Fibroblast of lung (primary cell): ENCODE measurements around the gene HHIPL1. TPM values are rescaled to one million over a fixed set of nuclear protein-coding genes. Genes with fewer than 3 reads are reported as not detected.

ENCODE experiments used
- DNase-seq, 2 donors: peaks; one replicate each; pipeline versions ENCODE4 v3.0.0 to v3.0.0-alpha.2; 2010; ENCODE audit warnings: low read depth in 2 of 2
- H2AFZ ChIP-seq: 2 replicates; pipeline ENCODE4 v1.5.1; 2012; ENCODE audit warnings: low read length, control low read depth, inconsistent platforms
- H3K27ac ChIP-seq: 2 replicates; pipeline ENCODE4 v1.5.1; 2011; ENCODE audit warnings: low read length, control low read depth; ENCODE audit not compliant: insufficient read depth
- H3K27me3 ChIP-seq: 2 replicates; pipeline ENCODE4 v1.5.1; 2011; ENCODE audit warnings: mild to moderate bottlenecking, low read length; ENCODE audit not compliant: control insufficient read depth, insufficient read depth
- H3K36me3 ChIP-seq: 2 replicates; pipeline ENCODE4 v1.5.1; 2011; ENCODE audit warnings: low read length; ENCODE audit not compliant: control insufficient read depth, insufficient read depth
- H3K4me1 ChIP-seq: 2 replicates; pipeline ENCODE4 v1.5.1; 2011; ENCODE audit warnings: low read length; ENCODE audit not compliant: control insufficient read depth, insufficient read depth; ENCODE audit errors: extremely low read depth
- H3K4me2 ChIP-seq: 2 replicates; pipeline ENCODE4 v1.5.1; 2011; ENCODE audit warnings: low read length, control low read depth; ENCODE audit not compliant: insufficient read depth; ENCODE audit errors: extremely low read depth
- H3K4me3 ChIP-seq, 4 experiments: fragments of 200-600 bp in 1 of 4; sonication (generic) in 1 of 4; replicated peaks in 1 of 4; 2 replicates each; pipeline ENCODE4 v1.5.1; 2011 to 2016; ENCODE audit warnings: low read length in 4 of 4, low read depth in 3 of 4, mild to moderate bottlenecking in 3 of 4, control low read depth in 2 of 4, inconsistent platforms in 1 of 4, mixed read lengths in 1 of 4; ENCODE audit not compliant: insufficient read depth in 1 of 4; ENCODE audit errors: control extremely low read depth in 1 of 4
- H3K79me2 ChIP-seq: 2 replicates; pipeline ENCODE4 v1.5.1; 2012; ENCODE audit warnings: mild to moderate bottlenecking, low read length, inconsistent platforms; ENCODE audit not compliant: control insufficient read depth, insufficient read depth
- H3K9ac ChIP-seq: 2 replicates; pipeline ENCODE4 v1.5.1; 2011; ENCODE audit warnings: mild to moderate bottlenecking, low read length, control low read depth; ENCODE audit not compliant: insufficient read depth
- H3K9me3 ChIP-seq: 2 replicates; pipeline ENCODE4 v1.5.1; 2012; ENCODE audit warnings: low read depth, low read length; ENCODE audit not compliant: control insufficient read depth, insufficient read depth
- H4K20me1 ChIP-seq: 2 replicates; pipeline ENCODE4 v1.5.1; 2011; ENCODE audit warnings: low read length; ENCODE audit not compliant: control insufficient read depth, insufficient read depth; ENCODE audit errors: extremely low read depth
- CTCF ChIP-seq, 2 donors: IDR thresholded peaks in 1 of 2; conservative IDR thresholded peaks in 1 of 2; 1 replicate in 1 of 2; 2 replicates in 1 of 2; pipeline ENCODE4 v1.5.1; 2011 to 2012; ENCODE audit warnings: low read length in 2 of 2, control low read depth in 1 of 2, inconsistent platforms in 1 of 2, low read depth in 1 of 2, mild to moderate bottlenecking in 1 of 2
- EZH2 ChIP-seq: IDR thresholded peaks from 2 replicates; pipeline ENCODE4 v1.5.1; 2012; ENCODE audit warnings: low read length, control low read depth, mild to moderate bottlenecking; ENCODE audit errors: missing control alignments
- polyA plus RNA-seq, 2 donors: library from polyadenylated mRNA; depleted of rRNA in 1 of 2; stranded (reverse) in 1 of 2; unstranded in 1 of 2; fragments of >200 nt; gene quantifications; 2 replicates each; pipeline ENCODE4 v1.2.1, GENCODE V29; 2011 to 2012; ENCODE audit warnings: missing spikeins in 1 of 2
- total RNA-seq: library from RNA; depleted of rRNA; stranded (reverse); fragments of >200 nt; gene quantifications from 2 replicates; pipeline ENCODE4 v1.2.1, GENCODE V29; 2014

Gene HHIPL1
- total and polyA plus RNA-seq, 2 donors (not counting 1 experiment from before 2014, with no cell fraction given) = 1.5 to 9.9 TPM

GRCh38 chr14:99698236-99698635 is 53.3 kb downstream of the HHIPL1 start:
- no peaks in the 10 kb centered on the region for H3K9me3 ChIP-seq
- no peak overlapping the region for H3K4me3 ChIP-seq
- no peak overlapping the region for H2AFZ ChIP-seq
- no peak overlapping the region for H3K4me2 ChIP-seq
- TF ChIP-seq EZH2 (no peak), CTCF (conservative IDR thresholded peaks at IDR 0.05 in 1 of 2, IDR thresholded peaks at IDR 0.05 in 1 of 2; ENCODE audit: low read depth in 1 of 2, low read length in 2 of 2) (no peak)
- no peaks in the 10 kb centered on the region for H3K79me2 ChIP-seq
- H3K27me3 ChIP-seq = peaks cover 13% of the 10 kb centered on the region
- H3K36me3 ChIP-seq = no peaks in the 10 kb centered on the region
- H3K9ac ChIP-seq = no peak overlapping the region
- H4K20me1 ChIP-seq = no peaks in the 10 kb centered on the region
- H3K27ac ChIP-seq = no peak overlapping the region
- H3K4me1 ChIP-seq = no peaks in the 10 kb centered on the region
- no peak for DNase-seq

GRCh38 chr14:99698642-99699041 is 53.7 kb downstream of the HHIPL1 start:
- no peak overlapping the region for H3K27ac ChIP-seq
- no peaks in the 10 kb centered on the region for H3K4me1 ChIP-seq
- TF ChIP-seq CTCF (conservative IDR thresholded peaks at IDR 0.05 in 1 of 2, IDR thresholded peaks at IDR 0.05 in 1 of 2; ENCODE audit: low read depth in 1 of 2, low read length in 2 of 2) = no peak
- TF ChIP-seq EZH2 = no peak
- H3K4me3 ChIP-seq = no peak overlapping the region
- H3K4me2 ChIP-seq = no peak overlapping the region
- H3K27me3 ChIP-seq = peaks cover 13% of the 10 kb centered on the region
- no peaks in the 10 kb centered on the region for H4K20me1 ChIP-seq
- no peaks in the 10 kb centered on the region for H3K9me3 ChIP-seq
- no peak for DNase-seq
- no peak overlapping the region for H2AFZ ChIP-seq
- no peak overlapping the region for H3K9ac ChIP-seq
- no peaks in the 10 kb centered on the region for H3K79me2 ChIP-seq
- H3K36me3 ChIP-seq = no peaks in the 10 kb centered on the region

- Histone ChIP-seq H2AFZ (no peak overlapping the region), H3K9ac (no peak overlapping the region), H4K20me1 (no peaks in the 10 kb centered on the region), H3K4me2 (no peak overlapping the region), H3K9me3 (no peaks in the 10 kb centered on the region), H3K27me3 (peaks cover 13% of the 10 kb centered on the region), H3K79me2 (no peaks in the 10 kb centered on the region), H3K4me1 (no peaks in the 10 kb centered on the region), H3K4me3 (no peak overlapping the region), H3K36me3 (no peaks in the 10 kb centered on the region), H3K27ac (no peak overlapping the region)
- TF ChIP-seq EZH2 (no peak), CTCF (conservative IDR thresholded peaks at IDR 0.05 in 1 of 2, IDR thresholded peaks at IDR 0.05 in 1 of 2; ENCODE audit: low read depth in 1 of 2, low read length in 2 of 2) (no peak)
- DNase-seq = no peak
Measured at GRCh38 chr14:99699085-99699760, 54.3 kb downstream of the HHIPL1 start.
